ENCODE measurements around the gene KBTBD12.

- TF ChIP-seq REST (IDR thresholded peaks at IDR 0.05; ENCODE audit: insufficient read depth in 1 of 2, low read depth in 2 of 2, low read length in 2 of 2) (no peak), POLR2AphosphoS5 (IDR thresholded peaks at IDR 0.05; ENCODE audit: low read depth, low read length) (no peak), TAF1 (IDR thresholded peaks at IDR 0.05; ENCODE audit: borderline replicate concordance, insufficient read depth, low read length) (no peak)
Measured at GRCh38 chr3:127867412-127867811, 47.6 kb upstream of the KBTBD12 start.

Data from PFSK-1 (cell line).